Gastroesophageal sphincter (tissue), 3 donors: ENCODE results near the gene TRAF3.

Experiments used
- POLR2A ChIP-seq, 2 donors: fragments of 450-650 bp; IDR thresholded peaks; one replicate each; pipeline ENCODE4 v1.6.1; 2017; ENCODE audit warnings: antibody characterized with exemption in 2 of 2, mild to moderate bottlenecking in 2 of 2, moderate library complexity in 1 of 2
- TF ChIP-seq, protein P1 (sequence below), 4 experiments: fragments of 200-600 bp in 2 of 4; fragments of 450-650 bp in 2 of 4; sonication (generic) in 1 of 4; IDR thresholded peaks; one replicate each; pipeline ENCODE4 v1.5.1; 2017 to 2019; ENCODE audit warnings: antibody characterized with exemption in 4 of 4, mild to moderate bottlenecking in 2 of 4, moderate library complexity in 2 of 4

DNA sequence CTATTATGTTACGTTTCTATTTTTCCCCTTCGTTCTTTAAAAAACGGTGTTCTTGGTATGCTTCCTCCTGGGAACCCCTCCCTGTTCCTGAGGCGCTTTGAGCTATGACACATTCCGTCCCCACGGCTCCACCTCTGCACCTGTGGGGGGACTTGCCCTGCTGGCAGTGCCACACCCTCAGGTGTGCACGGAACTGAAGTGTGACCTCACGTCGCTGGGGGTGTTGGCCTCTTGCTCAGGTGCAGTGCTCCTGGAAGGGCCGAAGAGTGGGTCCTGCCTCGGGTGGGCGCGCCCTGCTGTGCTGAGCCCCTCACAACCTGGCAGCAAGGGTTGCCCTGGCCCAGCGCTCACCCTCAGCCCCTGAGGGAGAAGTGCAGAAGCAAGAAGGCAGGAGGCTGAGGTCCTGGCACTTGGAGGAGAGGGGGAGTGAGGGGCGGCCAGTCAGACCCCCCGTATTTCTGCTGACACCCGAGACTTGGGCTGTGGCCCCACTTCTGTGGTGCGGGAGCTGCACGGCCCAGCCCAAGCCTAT lies 150.2 kb downstream of the TRAF3 start:
- TF ChIP-seq, protein P1, sequence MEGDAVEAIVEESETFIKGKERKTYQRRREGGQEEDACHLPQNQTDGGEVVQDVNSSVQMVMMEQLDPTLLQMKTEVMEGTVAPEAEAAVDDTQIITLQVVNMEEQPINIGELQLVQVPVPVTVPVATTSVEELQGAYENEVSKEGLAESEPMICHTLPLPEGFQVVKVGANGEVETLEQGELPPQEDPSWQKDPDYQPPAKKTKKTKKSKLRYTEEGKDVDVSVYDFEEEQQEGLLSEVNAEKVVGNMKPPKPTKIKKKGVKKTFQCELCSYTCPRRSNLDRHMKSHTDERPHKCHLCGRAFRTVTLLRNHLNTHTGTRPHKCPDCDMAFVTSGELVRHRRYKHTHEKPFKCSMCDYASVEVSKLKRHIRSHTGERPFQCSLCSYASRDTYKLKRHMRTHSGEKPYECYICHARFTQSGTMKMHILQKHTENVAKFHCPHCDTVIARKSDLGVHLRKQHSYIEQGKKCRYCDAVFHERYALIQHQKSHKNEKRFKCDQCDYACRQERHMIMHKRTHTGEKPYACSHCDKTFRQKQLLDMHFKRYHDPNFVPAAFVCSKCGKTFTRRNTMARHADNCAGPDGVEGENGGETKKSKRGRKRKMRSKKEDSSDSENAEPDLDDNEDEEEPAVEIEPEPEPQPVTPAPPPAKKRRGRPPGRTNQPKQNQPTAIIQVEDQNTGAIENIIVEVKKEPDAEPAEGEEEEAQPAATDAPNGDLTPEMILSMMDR (IDR thresholded peaks at IDR 0.05): no peak
- no peak for TF ChIP-seq POLR2A (IDR thresholded peaks at IDR 0.05)
